B cell (primary cell): Measurements from ENCODE around the gene ANO2. TPM values are rescaled to one million over a fixed set of nuclear protein-coding genes. Genes with fewer than 3 reads are reported as not detected.

Experiments used
- ATAC-seq: fragments of 200-7000 bp; cut with Tn5 transposase; one replicate; pipeline ENCODE4 v1.10.0; 2021; ENCODE audit warnings: low read depth, mild to moderate bottlenecking, moderate number of reproducible peaks, moderate library complexity
- CTCF ChIA-PET: fragments of 350-600 bp; sonication (Branson Sonifier 250); formaldehyde crosslinking; loops from one replicate; lab custom pipeline; 2021; ENCODE audit warnings: antibody characterized with exemption, inconsistent platforms; lab: Charles Lee
- POLR2A ChIA-PET: fragments of 350-600 bp; sonication (Branson Sonifier 250); formaldehyde crosslinking; loops from one replicate; lab custom pipeline; 2021; ENCODE audit warnings: antibody characterized with exemption; lab: Charles Lee
- DNase-seq: peaks from one replicate; pipeline ENCODE4 v3.0.0; 2013
- H2AFZ ChIP-seq: 2 replicates; pipeline ENCODE4 v1.6.1; 2012; ENCODE audit warnings: mild to moderate bottlenecking, low read depth, low read length; ENCODE audit not compliant: insufficient read depth, poor library complexity, severe bottlenecking
- H3K27ac ChIP-seq, 2 donors: 1 replicate in 1 of 2; 2 replicates in 1 of 2; pipeline ENCODE4 v1.5.1; 2012 to 2013; ENCODE audit warnings: low read length in 2 of 2, mild to moderate bottlenecking in 2 of 2, moderate library complexity in 1 of 2
- H3K27me3 ChIP-seq, 4 experiments: fragments of 200-600 bp in 1 of 4; sonication (generic) in 1 of 4; replicated peaks in 1 of 4; 1 replicate in 2 of 4; 2 replicates in 2 of 4; pipeline versions ENCODE4 v1.6.1 to v1.7.0; 2013 to 2016; ENCODE audit warnings: low read length in 3 of 4, mild to moderate bottlenecking in 2 of 4, mixed read lengths in 1 of 4, moderate library complexity in 1 of 4; ENCODE audit not compliant: insufficient read depth in 4 of 4, control insufficient read depth in 3 of 4; ENCODE audit errors: control extremely low read depth in 1 of 4
- H3K36me3 ChIP-seq, 2 experiments: replicated peaks in 1 of 2; 1 replicate in 1 of 2; 2 replicates in 1 of 2; pipeline versions ENCODE4 v1.6.1 to v1.7.1; 2013; ENCODE audit warnings: low read length in 1 of 2; ENCODE audit not compliant: insufficient read depth in 2 of 2, control insufficient read depth in 1 of 2; ENCODE audit errors: control extremely low read depth in 1 of 2, extremely low read depth in 1 of 2
- H3K4me1 ChIP-seq, 2 donors: fragments of 200-600 bp in 1 of 2; sonication (generic) in 1 of 2; 1 replicate in 1 of 2; 2 replicates in 1 of 2; pipeline versions ENCODE4 v1.5.1 to v1.6.1; 2013 to 2017; ENCODE audit warnings: low read length in 2 of 2; ENCODE audit not compliant: control insufficient read depth in 2 of 2, insufficient read depth in 2 of 2
- H3K4me2 ChIP-seq: replicated peaks from 2 replicates; pipeline ENCODE3; 2012; ENCODE audit warnings: mild to moderate bottlenecking, low read depth, low read length; ENCODE audit not compliant: poor library complexity, severe bottlenecking
- H3K4me3 ChIP-seq, 5 experiments: fragments of 200-600 bp in 1 of 5; sonication (generic) in 1 of 5; 1 replicate in 3 of 5; 2 replicates in 2 of 5; pipeline versions ENCODE4 v1.5.1 to v1.7.0; 2011 to 2016; ENCODE audit warnings: low read length in 4 of 5, mild to moderate bottlenecking in 4 of 5, low read depth in 2 of 5, control low read depth in 1 of 5, moderate library complexity in 1 of 5; ENCODE audit not compliant: insufficient read depth in 1 of 5; ENCODE audit errors: control extremely low read depth in 1 of 5, extremely low read depth in 1 of 5
- H3K79me2 ChIP-seq: fragments of 200-600 bp; sonication (generic); one replicate; pipeline ENCODE4 v1.6.0; 2016; ENCODE audit warnings: low read length; ENCODE audit not compliant: control insufficient read depth, insufficient read depth
- H3K9ac ChIP-seq: fragments of 200-600 bp; sonication (generic); 2 replicates; pipeline ENCODE4 v1.6.1; 2017; ENCODE audit warnings: mild to moderate bottlenecking, low read length, moderate library complexity
- H3K9me3 ChIP-seq, 3 donors: one replicate each; pipeline versions ENCODE4 v1.6.1 to v1.7.1; 2013; ENCODE audit warnings: low read length in 2 of 3; ENCODE audit not compliant: control insufficient read depth in 2 of 3, insufficient read depth in 1 of 3; ENCODE audit errors: control extremely low read depth in 1 of 3
- H4K20me1 ChIP-seq: 2 replicates; pipeline ENCODE4 v1.6.0; 2012; ENCODE audit warnings: mild to moderate bottlenecking, low read length; ENCODE audit not compliant: insufficient read depth, control insufficient read depth, poor library complexity, severe bottlenecking
- H3K27ac Mint-ChIP-seq: one replicate; pipeline ENCODE4 v1.8.0; 2021; ENCODE audit warnings: mixed read lengths
- H3K27me3 Mint-ChIP-seq: one replicate; pipeline ENCODE4 v1.8.0; 2021; ENCODE audit warnings: mixed read lengths
- H3K4me1 Mint-ChIP-seq: one replicate; pipeline ENCODE4 v1.8.0; 2021; ENCODE audit warnings: mixed read lengths
- H3K4me3 Mint-ChIP-seq: one replicate; pipeline ENCODE4 v1.8.0; 2021; ENCODE audit warnings: mixed read lengths
- H3K9me3 Mint-ChIP-seq: one replicate; pipeline ENCODE4 v1.8.0; 2022; ENCODE audit warnings: mixed read lengths; ENCODE audit not compliant: insufficient read depth
- CTCF ChIP-seq: fragments of 200-600 bp; IDR thresholded peaks from one replicate; pipeline ENCODE4 v1.8.0; 2022; ENCODE audit warnings: antibody characterized with exemption, mild to moderate bottlenecking
- EZH2 ChIP-seq: IDR thresholded peaks from 2 replicates; pipeline ENCODE4 v1.6.1; 2012; ENCODE audit warnings: borderline replicate concordance, low read depth, mild to moderate bottlenecking, moderate library complexity, low read length; ENCODE audit not compliant: insufficient read depth, poor library complexity, severe bottlenecking
- WGBS: methylation state at CpG from one replicate; pipeline ENCODE4 v1.1.5; 2013; ENCODE audit warnings: missing lambda C conversion rate; ENCODE audit not compliant: insufficient coverage; 5-methylcytosine and 5-hydroxymethylcytosine counted together
- intact Hi-C: fragments of 100-400 bp; cut with micrococcal nuclease; formaldehyde crosslinking; loops from one replicate; pipeline ENCODE4 v1.10.0; 2022
- polyA plus RNA-seq: library from polyadenylated mRNA; depleted of rRNA; stranded (reverse); fragments of >200 nt; gene quantifications from 2 replicates; pipeline ENCODE4 v1.2.3, GENCODE V29; 2012
- total RNA-seq, 2 donors: library from RNA; stranded (reverse); fragments of 120-200 nt in 1 of 2; gene quantifications; 1 replicate in 1 of 2; 2 replicates in 1 of 2; pipeline versions ENCODE4 v1.2.3 to v1.2.4, GENCODE V29; 2013 to 2022

Gene ANO2
- total and polyA plus RNA-seq, 2 donors (not counting 1 experiment from before 2014, with no cell fraction given) = not detected

GRCh38 chr12:5586201-5586600, 358.9 kb downstream of the ANO2 start:
- WGBS = 57% methylated on average over 3 of the region's 4 CpGs
- no peak overlapping the region for H2AFZ ChIP-seq
- CTCF ChIA-PET = no interaction called here

GRCh38 chr12:5585178-5585577, 359.9 kb downstream of the ANO2 start:
- Histone ChIP-seq H3K27ac (no peak overlapping the region), H3K36me3 (no peaks in the 10 kb centered on the region), H3K9ac (no peak overlapping the region), H3K4me2 (no peak overlapping the region), H3K4me1 (no peaks in the 10 kb centered on the region), H3K79me2 (no peaks in the 10 kb centered on the region), H3K4me3 (no peak overlapping the region), H2AFZ (no peak overlapping the region), H4K20me1 (no peaks in the 10 kb centered on the region), H3K9me3 (no peaks in the 10 kb centered on the region), H3K27me3 (no peaks in the 10 kb centered on the region)
- POLR2A ChIA-PET = no interaction called here
- Mint-ChIP-seq H3K9me3 (no peaks in the 10 kb centered on the region), H3K27me3 (peaks cover 15% of the 10 kb centered on the region), H3K27ac (no peak overlapping the region), H3K4me1 (no peaks in the 10 kb centered on the region), H3K4me3 (no peak overlapping the region)
- ATAC-seq (no peak), DNase-seq (no peak)
- WGBS = 100% methylated on average over 1 of the region's 4 CpGs
- CTCF ChIA-PET = no interaction called here
- intact Hi-C loops = no loop called here
- TF ChIP-seq EZH2 = no peak
- TF ChIP-seq CTCF = no peak

More at GRCh38 chr12:5586201-5586600, 358.9 kb downstream of the ANO2 start:
- Mint-ChIP-seq H3K27me3 (peaks cover 8% of the 10 kb centered on the region), H3K4me3 (no peak overlapping the region), H3K27ac (no peak overlapping the region), H3K9me3 (no peaks in the 10 kb centered on the region), H3K4me1 (no peaks in the 10 kb centered on the region)
- Histone ChIP-seq H4K20me1 (no peaks in the 10 kb centered on the region), H3K27me3 (no peaks in the 10 kb centered on the region), H3K27ac (no peak overlapping the region), H3K4me3 (no peak overlapping the region), H3K9me3 (no peaks in the 10 kb centered on the region), H3K4me1 (no peaks in the 10 kb centered on the region), H3K36me3 (no peaks in the 10 kb centered on the region), H3K4me2 (no peak overlapping the region), H3K9ac (no peak overlapping the region), H3K79me2 (no peaks in the 10 kb centered on the region)
- DNase-seq (no peak), ATAC-seq (no peak)
- intact Hi-C loops = no loop called here
- TF ChIP-seq EZH2 (no peak), CTCF (no peak)
- POLR2A ChIA-PET = no interaction called here
